A549 (cell line): ENCODE measurements around the gene ZNF234.

Experiments used
- CTCF ChIP-seq: fragments of >200 bp; sonication (Bioruptor Twin); formaldehyde crosslinking; IDR thresholded peaks from 3 replicates; pipeline ENCODE4 v1.5.1; 2016
- EP300 ChIP-seq, 2 experiments: fragments of >200 bp; sonication (Bioruptor Twin); formaldehyde crosslinking; IDR thresholded peaks; 2 replicates in 1 of 2; 3 replicates in 1 of 2; pipeline ENCODE4 v1.6.1; 2016 to 2017
- ESRRA ChIP-seq: fragments of 150-350 bp; IDR thresholded peaks from 2 replicates; pipeline ENCODE4 v1.6.1; 2014; ENCODE audit warnings: mild to moderate bottlenecking, low read length, borderline replicate concordance
- FOSL2 ChIP-seq, 2 experiments: fragments of 450-650 bp in 1 of 2; fragments of >200 bp in 1 of 2; sonication (Bioruptor Twin) in 1 of 2; formaldehyde crosslinking; IDR thresholded peaks; 2 replicates each; pipeline versions ENCODE4 v1.5.0 to v1.6.1; 2016 to 2020; ENCODE audit warnings: mild to moderate bottlenecking in 1 of 2, moderate library complexity in 1 of 2
- HDAC2 ChIP-seq: fragments of 200-600 bp; sonication (generic); IDR thresholded peaks from 2 replicates; pipeline ENCODE4 v1.6.1; 2016
- JUNB ChIP-seq: fragments of >200 bp; sonication (Bioruptor Twin); formaldehyde crosslinking; IDR thresholded peaks from 2 replicates; pipeline ENCODE4 v1.6.1; 2016
- MAFK ChIP-seq: fragments of 450-650 bp; IDR thresholded peaks from 2 replicates; pipeline ENCODE4 v1.6.1; 2014; ENCODE audit not compliant: partially characterized antibody
- MAX ChIP-seq: IDR thresholded peaks from 2 replicates; pipeline ENCODE4 v1.6.1; 2012
- POLR2A ChIP-seq: IDR thresholded peaks from 2 replicates; pipeline ENCODE4 v1.6.1; 2012; ENCODE audit warnings: mild to moderate bottlenecking, low read length
- ZFP36 ChIP-seq: fragments of 450-650 bp; IDR thresholded peaks from 2 replicates; pipeline ENCODE4 v1.6.1; 2014; ENCODE audit warnings: borderline replicate concordance; ENCODE audit not compliant: partially characterized antibody
- TF ChIP-seq, protein P1 (sequence below): fragments of 250-450 bp; sonication (Bioruptor Pico); IDR thresholded peaks from 2 replicates; pipeline ENCODE4 v1.5.0; 2020; ENCODE audit warnings: low read depth, mild to moderate bottlenecking, moderate library complexity

GRCh38 chr19:44196772-44197171, 55.4 kb downstream of the ZNF234 start:
- TF ChIP-seq JUNB (no peak), MAFK (no peak), CTCF (no peak), HDAC2 (no peak), POLR2A (no peak), MAX (no peak), EP300 (IDR thresholded peaks at IDR 0.05) (no peak), ESRRA (no peak), FOSL2 (IDR thresholded peaks at IDR 0.05) (no peak), FOSL2 (CRISPR knock-in tag; IDR thresholded peaks at IDR 0.05) (no peak), ZFP36 (no peak)
- TF ChIP-seq, protein P1, sequence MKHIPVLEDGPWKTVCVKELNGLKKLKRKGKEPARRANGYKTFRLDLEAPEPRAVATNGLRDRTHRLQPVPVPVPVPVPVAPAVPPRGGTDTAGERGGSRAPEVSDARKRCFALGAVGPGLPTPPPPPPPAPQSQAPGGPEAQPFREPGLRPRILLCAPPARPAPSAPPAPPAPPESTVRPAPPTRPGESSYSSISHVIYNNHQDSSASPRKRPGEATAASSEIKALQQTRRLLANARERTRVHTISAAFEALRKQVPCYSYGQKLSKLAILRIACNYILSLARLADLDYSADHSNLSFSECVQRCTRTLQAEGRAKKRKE = no peak
